HL-60 (cell line): ENCODE measurements around the gene PACRG.

Experiments used
- CTCF ChIP-seq: IDR thresholded peaks from one replicate; pipeline ENCODE4 v1.5.1; 2011; ENCODE audit warnings: low read length, control low read depth, inconsistent platforms; ENCODE audit not compliant: insufficient read depth
- GABPA ChIP-seq: IDR thresholded peaks from 2 replicates; pipeline ENCODE4 v1.6.1; 2012; ENCODE audit warnings: low read depth
- POLR2AphosphoS5 ChIP-seq: IDR thresholded peaks from 2 replicates; pipeline ENCODE4 v1.6.1; 2012; ENCODE audit warnings: low read depth
- SPI1 ChIP-seq: IDR thresholded peaks from 2 replicates; pipeline ENCODE4 v1.6.1; 2012; ENCODE audit warnings: low read depth, mild to moderate bottlenecking, borderline replicate concordance

GRCh38 chr6:163206196-163206595 lies 478.4 kb downstream of the PACRG start:
- TF ChIP-seq SPI1 (no peak), CTCF (no peak), POLR2AphosphoS5 (no peak), GABPA (no peak)
